DMS 273 treated with DMSO at 0.1 percent for 48 hours (cell line): Measurements from ENCODE around the gene TMEM184B.

Experiments
- DNase-seq: peaks from one replicate; lab custom pipeline; 2025; lab: John Stamatoyannopoulos, UW

TMEM184B gene

GRCh38 chr22:38276166-38276565 is 3.4 kb upstream of the TMEM184B start:
- no peak for DNase-seq

GRCh38 chr22:38273135-38273826 is 471 bp upstream of the TMEM184B start:
- no peak for DNase-seq

- DNase-seq, result no peak
These were observed 860 bp downstream of the TMEM184B start for GRCh38 chr22:38271927-38272372.

GRCh38 chr22:38271101-38271500 is 1.7 kb downstream of the TMEM184B start:
- no peak for DNase-seq

GRCh38 chr22:38270091-38270992 is 2.5 kb downstream of the TMEM184B start:
- DNase-seq, result no peak

GRCh38 chr22:38269466-38269865 is 3.3 kb downstream of the TMEM184B start:
- no peak for DNase-seq

GRCh38 chr22:38267086-38267485 is 5.7 kb downstream of the TMEM184B start:
- DNase-seq, result no peak

- no peak for DNase-seq
These were observed 6.7 kb downstream of the TMEM184B start for GRCh38 chr22:38266120-38266519.

- no peak for DNase-seq
These were observed 8.4 kb downstream of the TMEM184B start for GRCh38 chr22:38264322-38264843.

- no peak for DNase-seq
These were observed 10.6 kb downstream of the TMEM184B start for GRCh38 chr22:38262051-38262795.

- no peak for DNase-seq
These were observed 11.8 kb downstream of the TMEM184B start for GRCh38 chr22:38260761-38261681.

GRCh38 chr22:38259370-38259769 is 13.4 kb downstream of the TMEM184B start:
- no peak for DNase-seq

- no peak for DNase-seq
These were observed 13.9 kb downstream of the TMEM184B start for GRCh38 chr22:38258895-38259294.

- no peak for DNase-seq
These were observed 15.1 kb downstream of the TMEM184B start for GRCh38 chr22:38257650-38258250.

GRCh38 chr22:38257181-38257580 is 15.6 kb downstream of the TMEM184B start:
- DNase-seq, result no peak

GRCh38 chr22:38255697-38256096 is 17.1 kb downstream of the TMEM184B start:
- no peak for DNase-seq

GRCh38 chr22:38251341-38251692 is 21.5 kb downstream of the TMEM184B start:
- no peak for DNase-seq

- no peak for DNase-seq
These were observed 22.0 kb downstream of the TMEM184B start for GRCh38 chr22:38250643-38251340.

GRCh38 chr22:38249803-38250642 is 22.8 kb downstream of the TMEM184B start:
- no peak for DNase-seq
